Suprapubic skin (tissue), 4 donors: ENCODE measurements around the gene FADS6. TPM values are rescaled to one million over a fixed set of nuclear protein-coding genes. Genes with fewer than 3 reads are reported as not detected.

Experiments
- DNase-seq, 2 donors: peaks; one replicate each; pipeline ENCODE4 v3.0.0-alpha.2; 2019; ENCODE audit warnings: low spot score in 2 of 2
- H3K27ac ChIP-seq: fragments of 200-600 bp; sonication (generic); one replicate; pipeline ENCODE4 v1.5.1; 2019
- H3K27me3 ChIP-seq: fragments of 200-600 bp; sonication (generic); one replicate; pipeline ENCODE4 v1.5.1; 2019
- H3K36me3 ChIP-seq: fragments of 200-600 bp; sonication (generic); one replicate; pipeline ENCODE4 v1.5.1; 2019
- H3K4me1 ChIP-seq: fragments of 200-600 bp; sonication (generic); one replicate; pipeline ENCODE4 v1.5.1; 2019
- H3K4me3 ChIP-seq: fragments of 200-600 bp; sonication (generic); one replicate; pipeline ENCODE4 v1.5.1; 2019; ENCODE audit warnings: mild to moderate bottlenecking
- H3K9me3 ChIP-seq: fragments of 200-600 bp; sonication (generic); one replicate; pipeline ENCODE4 v1.5.1; 2019
- CTCF ChIP-seq, 2 donors: fragments of 200-600 bp in 1 of 2; fragments of 450-650 bp in 1 of 2; sonication (generic) in 1 of 2; IDR thresholded peaks; one replicate each; pipeline ENCODE4 v1.5.1; 2016 to 2019; ENCODE audit warnings: antibody characterized with exemption in 2 of 2, mild to moderate bottlenecking in 1 of 2, moderate library complexity in 1 of 2
- EP300 ChIP-seq: sonication (generic); formaldehyde crosslinking; IDR thresholded peaks from one replicate; pipeline ENCODE4 v1.6.1; 2017; ENCODE audit warnings: antibody characterized with exemption
- POLR2A ChIP-seq, 2 donors: fragments of 450-650 bp; IDR thresholded peaks; one replicate each; pipeline ENCODE4 v1.6.1; 2017; ENCODE audit warnings: antibody characterized with exemption in 2 of 2, mild to moderate bottlenecking in 2 of 2, moderate library complexity in 2 of 2
- POLR2AphosphoS5 ChIP-seq, 3 donors: sonication (generic); formaldehyde crosslinking; IDR thresholded peaks; one replicate each; pipeline ENCODE4 v1.6.1; 2017; ENCODE audit warnings: antibody characterized with exemption in 3 of 3
- WGBS: methylation state at CpG from one replicate; pipeline ENCODE4 v1.1.5; 2018; 5-methylcytosine and 5-hydroxymethylcytosine counted together
- total RNA-seq, 4 donors: library from RNA; depleted of rRNA; stranded (reverse); fragments of >200 nt; gene quantifications; one replicate each; pipeline ENCODE4 v1.1.0, GENCODE V29; 2016

Gene FADS6
- total RNA-seq, 4 donors from 2014 or later: 4.9 to 11.6 (median 8.1) TPM

GRCh38 chr17:74864297-74864865, 29.1 kb downstream of the FADS6 start:
- Histone ChIP-seq H3K4me1 (peaks cover 30% of the 10 kb centered on the region), H3K27ac (no peak overlapping the region), H3K4me3 (no peak overlapping the region), H3K9me3 (no peaks in the 10 kb centered on the region), H3K27me3 (peaks cover 33% of the 10 kb centered on the region), H3K36me3 (peaks cover 10% of the 10 kb centered on the region)
- peak in 1 of 2 donors; percentile 50 for DNase-seq
- WGBS: 94% methylated on average over 15 of the region's 15 CpGs
- no peak for TF ChIP-seq CTCF (IDR thresholded peaks at IDR 0.05)
- no peak for TF ChIP-seq POLR2AphosphoS5 (IDR thresholded peaks at IDR 0.05)
- TF ChIP-seq POLR2A (IDR thresholded peaks at IDR 0.05): no peak
- TF ChIP-seq EP300: no peak

- H3K27me3 ChIP-seq: peaks cover 40% of the 10 kb centered on the region
- DNase-seq: peak in 1 of 2 donors; percentile 56
These were observed 29.8 kb downstream of the FADS6 start for GRCh38 chr17:74863420-74864296.

GRCh38 chr17:74862919-74863318, 30.5 kb downstream of the FADS6 start:
- H3K4me1 ChIP-seq: peaks cover 32% of the 10 kb centered on the region
- 72% methylated on average over 2 of the region's 6 CpGs for WGBS
- H3K4me3 ChIP-seq: no peak overlapping the region
- peaks cover 10% of the 10 kb centered on the region for H3K36me3 ChIP-seq
- H3K27me3 ChIP-seq: peaks cover 48% of the 10 kb centered on the region
- TF ChIP-seq POLR2AphosphoS5 (IDR thresholded peaks at IDR 0.05) (no peak), POLR2A (IDR thresholded peaks at IDR 0.05) (no peak), EP300 (no peak), CTCF (IDR thresholded peaks at IDR 0.05) (no peak)
- H3K27ac ChIP-seq: no peak overlapping the region
- no peaks in the 10 kb centered on the region for H3K9me3 ChIP-seq
- DNase-seq: peak in 1 of 2 donors; percentile 60

More at GRCh38 chr17:74863420-74864296, 29.8 kb downstream of the FADS6 start:
- peaks cover 32% of the 10 kb centered on the region for H3K4me1 ChIP-seq
- H3K9me3 ChIP-seq: no peaks in the 10 kb centered on the region
- H3K36me3 ChIP-seq: peaks cover 10% of the 10 kb centered on the region
- no peak overlapping the region for H3K4me3 ChIP-seq
- WGBS: 86% methylated on average over 13 of the region's 25 CpGs
- no peak overlapping the region for H3K27ac ChIP-seq
- no peak for TF ChIP-seq POLR2A (IDR thresholded peaks at IDR 0.05)

- Histone ChIP-seq H3K27me3 (peaks cover 52% of the 10 kb centered on the region), H3K9me3 (no peaks in the 10 kb centered on the region), H3K4me1 (peaks cover 32% of the 10 kb centered on the region), H3K27ac (no peak overlapping the region), H3K4me3 (peak overlapping the region; percentile 45), H3K36me3 (peaks cover 10% of the 10 kb centered on the region)
- DNase-seq: no peak
- TF ChIP-seq CTCF (IDR thresholded peaks at IDR 0.05) (peak; percentile 36 to 55), POLR2A (IDR thresholded peaks at IDR 0.05) (no peak), POLR2AphosphoS5 (IDR thresholded peaks at IDR 0.05) (no peak)
- 40% methylated on average over 14 of the region's 25 CpGs for WGBS
These were observed 31.1 kb downstream of the FADS6 start for GRCh38 chr17:74862108-74862901.

- WGBS: 10% methylated on average over 8 of the region's 36 CpGs
- H3K4me1 ChIP-seq: peaks cover 32% of the 10 kb centered on the region
- H3K27me3 ChIP-seq: peaks cover 58% of the 10 kb centered on the region
- TF ChIP-seq EP300 (no peak), POLR2AphosphoS5 (IDR thresholded peaks at IDR 0.05) (no peak), POLR2A (IDR thresholded peaks at IDR 0.05) (no peak), CTCF (IDR thresholded peaks at IDR 0.05) (no peak)
- no peak for DNase-seq
- H3K27ac ChIP-seq: no peak overlapping the region
- peak overlapping the region; percentile 45 for H3K4me3 ChIP-seq
- no peaks in the 10 kb centered on the region for H3K9me3 ChIP-seq
- H3K36me3 ChIP-seq: peaks cover 10% of the 10 kb centered on the region
These were observed 31.7 kb downstream of the FADS6 start for GRCh38 chr17:74861662-74862107.
